ENCODE measurements around the gene STYK1.
"Not testable (repeated sequence)": the region's sequence is repeated elsewhere in the genome, so short reads cannot be mapped to it uniquely, and the experiment has no call there.

The STYK1 gene

DNA sequence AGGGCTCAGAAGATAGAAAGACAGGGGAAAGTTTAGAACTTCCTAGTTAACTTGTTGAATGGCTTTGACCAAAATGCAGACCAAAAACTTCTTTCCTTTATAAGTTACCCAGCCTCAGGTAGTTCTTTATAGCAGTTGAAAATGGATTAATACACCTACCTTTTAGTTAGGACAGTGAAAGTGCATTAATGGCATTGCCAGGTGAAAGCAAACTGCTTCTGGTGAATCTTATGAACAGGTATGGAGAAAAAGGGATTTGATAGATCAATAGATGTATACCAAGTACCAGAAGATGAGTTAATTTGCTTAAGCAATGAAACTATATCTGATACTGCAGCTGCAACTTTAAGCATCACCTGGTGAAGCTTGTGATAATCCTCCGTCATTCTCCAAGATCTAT, 14.2 kb upstream of the STYK1 start:
- DNase-seq (ENCODE audit: low read depth) = no peak

DNA sequence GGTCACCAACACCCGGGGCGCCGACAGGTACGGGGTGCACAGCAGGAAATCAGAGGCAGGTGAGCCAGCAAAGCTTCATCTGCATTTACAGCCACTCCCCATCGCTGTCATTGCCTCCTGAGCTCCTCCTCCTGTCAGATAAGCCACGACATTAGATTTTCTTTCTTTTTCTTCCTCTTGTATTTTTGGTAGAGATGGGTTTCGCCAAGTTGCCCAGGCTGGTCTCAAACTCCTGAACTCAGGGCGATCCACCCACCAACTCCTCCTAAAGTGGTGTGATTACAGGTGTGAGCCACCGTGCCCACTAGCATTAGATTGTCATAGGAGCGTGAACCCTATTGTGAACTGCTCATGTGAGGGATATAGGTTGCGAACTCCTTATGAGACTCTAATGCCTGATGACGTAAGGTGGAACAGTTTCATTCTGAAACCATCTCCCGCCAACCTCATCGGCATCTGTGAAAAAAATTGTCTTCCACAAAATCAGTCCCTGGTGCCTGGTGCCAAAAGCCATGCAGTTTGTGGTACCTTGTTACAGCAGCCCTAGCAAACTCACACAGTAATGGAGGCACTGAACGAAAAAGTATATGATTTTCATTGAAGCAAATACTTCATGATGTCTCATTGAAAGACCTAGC, 1.5 kb downstream of the STYK1 start:
- no peak for DNase-seq (ENCODE audit: low read depth)

DNA sequence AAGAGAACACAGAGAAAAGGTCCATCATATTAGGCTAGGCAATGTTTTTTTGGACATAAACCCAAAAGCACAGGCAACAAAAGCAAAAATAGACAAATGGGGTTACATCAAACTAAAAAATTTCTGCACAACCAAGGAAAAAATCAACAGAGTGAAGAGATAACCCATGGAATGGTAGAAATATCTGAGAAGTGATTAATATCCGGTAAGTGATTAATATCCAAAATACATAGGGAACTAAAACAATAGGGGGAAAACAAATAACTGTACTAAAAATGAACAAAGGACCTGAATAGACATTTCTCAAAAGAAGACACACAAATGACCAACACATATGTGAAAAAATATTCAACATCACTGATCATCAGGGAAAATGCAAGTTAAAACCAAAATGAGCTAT, 4.3 kb downstream of the STYK1 start:
- no peak for DNase-seq (ENCODE audit: low read depth)

DNA sequence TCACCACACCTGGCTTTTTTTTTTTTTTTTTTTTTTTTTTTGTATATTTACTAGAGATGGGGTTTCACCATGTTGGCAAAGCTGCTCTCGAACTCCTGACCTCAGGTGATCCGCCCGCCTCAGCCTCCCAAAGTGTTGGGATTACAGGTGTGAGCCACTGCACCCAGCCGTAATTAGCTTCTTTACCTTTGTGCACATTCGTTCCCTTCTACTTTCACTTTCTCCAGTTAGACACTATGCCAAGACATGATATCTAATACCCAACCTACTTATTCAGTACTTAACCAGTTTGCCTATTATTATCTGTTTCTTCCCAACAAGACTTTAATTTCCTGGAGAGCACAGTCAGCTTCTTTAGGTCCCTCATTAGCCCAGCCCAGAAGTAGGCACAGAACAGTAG, 5.3 kb downstream of the STYK1 start:
- DNase-seq (ENCODE audit: low read depth) = no peak

DNA sequence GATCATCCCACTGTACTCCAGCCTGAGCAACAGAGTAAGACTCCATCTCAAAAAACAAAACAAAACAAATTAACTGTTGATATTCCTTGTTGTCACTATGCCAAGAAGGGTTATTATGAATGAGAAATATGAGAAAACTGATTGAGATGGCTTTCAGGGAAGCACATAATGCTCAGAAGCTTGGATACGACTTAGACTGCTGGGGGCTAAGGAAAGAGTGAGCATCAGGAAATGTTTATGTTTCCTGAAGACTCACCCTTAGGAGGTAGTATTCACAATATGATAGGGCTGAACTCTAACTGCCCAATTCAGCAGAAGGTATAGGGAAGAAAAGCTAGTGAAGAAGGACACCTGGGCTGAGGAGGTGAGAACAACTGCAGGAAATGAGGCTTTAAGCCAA, 6.3 kb downstream of the STYK1 start:
- no peak for DNase-seq (ENCODE audit: low read depth)

DNA sequence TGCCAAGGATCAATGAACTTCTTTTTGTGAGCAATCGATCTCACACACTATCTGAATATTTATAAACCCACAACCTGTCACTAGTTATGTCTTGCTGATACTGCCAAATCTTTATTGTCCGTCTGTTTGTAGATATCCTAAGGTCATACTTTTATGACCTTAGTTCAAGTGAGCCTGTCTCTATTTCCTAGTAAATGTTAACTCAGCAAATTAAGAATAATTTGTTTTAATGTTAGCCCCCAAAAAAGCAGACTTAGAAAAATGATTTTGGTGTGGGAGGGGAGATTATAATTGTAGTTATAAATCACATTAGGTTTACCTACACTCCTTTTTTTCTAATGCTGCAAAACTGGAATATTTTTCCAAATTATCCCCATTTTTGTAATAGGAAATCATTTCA, 9.4 kb downstream of the STYK1 start:
- no peak for DNase-seq (ENCODE audit: low read depth)

DNA sequence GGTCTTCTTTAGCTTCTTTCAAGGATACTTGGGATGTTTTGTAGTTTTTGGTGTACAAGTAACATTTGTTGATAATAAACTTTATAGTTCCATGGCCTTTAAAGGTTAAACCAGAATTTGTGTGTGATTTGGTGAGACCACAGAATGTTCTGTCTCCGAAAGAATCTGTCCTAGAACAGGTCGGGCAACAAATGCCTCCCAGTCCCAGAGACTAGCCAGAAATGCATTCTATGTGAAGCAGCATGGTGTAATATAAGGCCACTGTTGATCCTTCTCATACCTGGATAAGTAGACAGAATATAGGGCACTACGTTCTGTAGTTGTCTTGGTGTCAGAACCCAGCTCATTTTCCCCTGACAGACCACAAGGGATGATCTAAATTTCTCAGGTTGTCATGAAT, 10.0 kb downstream of the STYK1 start:
- no peak for DNase-seq (ENCODE audit: low read depth)

DNA sequence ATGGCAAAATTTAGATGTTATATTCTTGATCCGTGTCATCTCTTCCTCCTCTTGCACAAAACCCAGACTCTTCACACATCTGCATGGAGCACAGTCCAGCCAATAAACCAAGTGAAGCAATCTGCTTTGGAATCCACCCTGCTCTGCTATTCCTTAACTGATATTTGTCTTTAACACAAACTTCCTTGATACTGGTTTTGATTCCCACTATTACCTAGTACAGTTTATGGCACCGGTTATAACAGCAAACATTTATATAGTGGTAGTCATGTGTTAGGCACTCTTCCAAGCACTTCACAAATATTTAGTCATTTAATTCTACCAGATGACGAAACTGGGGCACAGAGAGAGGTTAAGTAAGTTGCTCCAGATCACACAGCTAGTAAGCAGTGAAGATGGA, 12.5 kb downstream of the STYK1 start:
- no peak for DNase-seq (ENCODE audit: low read depth)

DNA sequence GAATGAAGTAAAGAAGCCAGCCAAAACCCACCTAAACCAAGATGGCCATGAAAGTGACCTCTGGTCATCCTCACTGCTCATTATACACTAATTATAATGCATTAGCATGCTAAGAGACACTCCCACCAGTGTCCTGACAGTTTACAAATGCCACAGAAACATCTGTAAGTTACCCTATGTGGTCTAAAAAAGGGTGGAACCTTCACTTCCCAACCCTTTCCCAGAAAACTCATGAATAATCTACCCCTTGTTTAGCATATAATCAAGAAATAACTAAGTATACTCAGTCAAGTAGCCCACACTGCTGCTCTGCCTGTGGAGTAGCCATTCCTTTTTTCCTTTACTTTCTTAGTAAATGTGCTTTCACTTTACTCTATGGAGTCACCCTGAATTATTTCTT, 19.8 kb downstream of the STYK1 start:
- no peak for DNase-seq (ENCODE audit: low read depth)

DNA sequence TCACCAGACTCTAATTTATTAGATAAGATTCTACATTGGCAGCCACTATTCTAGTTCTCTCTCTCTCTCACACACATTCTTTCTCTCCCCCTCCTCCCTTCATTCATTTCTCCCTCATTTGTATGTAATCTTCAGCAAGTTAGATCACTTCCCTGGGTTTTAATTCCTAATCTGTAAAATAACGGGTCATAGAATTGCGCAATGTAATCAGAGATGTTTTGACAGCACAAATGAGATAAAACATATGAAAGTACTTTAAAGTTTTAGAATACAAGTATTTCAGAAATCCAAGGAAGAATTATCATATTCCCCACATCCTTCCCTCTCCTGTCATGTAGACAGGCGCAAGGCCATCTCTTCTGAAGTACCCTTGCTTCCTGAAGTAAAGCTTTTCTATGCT, 21.7 kb downstream of the STYK1 start:
- DNase-seq (ENCODE audit: low read depth) = no peak

DNA sequence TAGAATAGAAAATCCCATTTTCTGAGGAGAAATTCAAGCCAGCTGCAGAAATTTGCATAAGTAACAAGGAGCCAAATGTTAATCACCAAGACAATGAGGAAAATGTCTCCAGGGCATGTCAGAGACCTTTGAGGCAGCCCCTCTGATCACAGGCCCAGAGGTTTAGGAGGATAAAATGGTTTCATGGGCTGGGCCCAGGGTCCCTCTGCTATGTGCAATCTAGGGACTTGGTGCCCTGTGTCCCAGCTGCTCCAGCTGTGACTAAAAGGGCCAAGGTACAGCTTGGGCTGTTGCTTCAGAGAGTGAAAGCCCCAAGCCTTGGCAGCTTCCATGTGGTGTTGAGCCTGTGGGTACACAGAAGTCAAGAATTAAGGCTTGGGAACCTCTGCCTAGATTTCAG, 27.3 kb downstream of the STYK1 start:
- DNase-seq (ENCODE audit: low read depth) = not testable (repeated sequence)

DNA sequence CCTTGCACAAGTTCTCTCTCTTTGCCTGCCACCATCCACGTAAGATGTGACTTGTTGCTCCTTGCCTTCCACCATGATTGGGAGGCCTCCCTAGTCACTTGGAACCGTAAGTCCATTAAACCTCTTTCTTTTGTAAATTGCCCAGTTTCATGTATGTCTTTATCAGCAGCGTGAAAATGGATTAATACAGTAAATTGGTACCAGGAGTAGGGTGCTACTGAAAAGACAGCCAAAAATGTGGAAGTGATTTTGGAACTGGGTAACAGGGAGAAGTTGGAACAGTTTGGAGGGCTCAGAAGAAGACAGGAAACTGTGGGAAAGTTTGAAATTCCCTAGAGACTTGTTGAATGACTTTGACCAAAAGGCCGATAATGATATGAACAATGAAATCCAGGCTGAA, 27.9 kb downstream of the STYK1 start:
- DNase-seq (ENCODE audit: low read depth) = no peak

DNA sequence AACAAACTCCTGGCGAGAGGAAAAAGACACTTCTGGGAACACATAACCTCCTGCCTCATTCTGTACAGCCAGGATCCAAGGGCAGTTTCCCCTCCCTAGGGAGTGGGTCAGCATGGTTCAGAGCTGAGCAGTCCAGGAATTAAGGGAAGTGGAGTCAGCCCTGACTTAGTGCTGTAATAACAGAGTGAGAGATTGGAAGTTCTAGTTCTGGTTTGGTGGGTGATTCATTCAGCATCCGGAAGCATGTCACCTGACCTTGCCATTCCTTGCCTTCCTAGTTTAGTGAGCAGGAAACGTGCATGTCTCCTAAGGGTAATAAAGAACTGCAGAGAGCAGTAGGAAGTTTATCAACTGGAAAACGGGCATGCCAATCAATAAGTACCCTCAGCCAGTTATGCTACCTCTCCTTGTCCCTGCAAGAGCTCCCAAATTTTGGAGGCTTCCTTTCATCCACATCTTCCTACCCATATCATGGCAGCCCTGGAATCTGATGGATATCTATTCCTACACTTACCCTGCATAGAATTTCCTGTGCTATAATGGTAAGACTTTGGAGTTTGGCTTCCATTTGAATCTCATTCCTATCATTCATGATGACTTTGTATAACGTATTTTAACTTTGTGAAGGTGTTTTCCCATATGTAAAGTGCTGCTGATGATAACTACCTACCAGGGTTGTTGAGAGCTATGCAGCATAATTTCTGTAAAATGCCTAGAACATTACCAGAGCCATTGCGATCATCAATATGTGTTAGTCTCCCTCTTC, 31.9 kb downstream of the STYK1 start:
- no peak for DNase-seq (ENCODE audit: low read depth)

DNA sequence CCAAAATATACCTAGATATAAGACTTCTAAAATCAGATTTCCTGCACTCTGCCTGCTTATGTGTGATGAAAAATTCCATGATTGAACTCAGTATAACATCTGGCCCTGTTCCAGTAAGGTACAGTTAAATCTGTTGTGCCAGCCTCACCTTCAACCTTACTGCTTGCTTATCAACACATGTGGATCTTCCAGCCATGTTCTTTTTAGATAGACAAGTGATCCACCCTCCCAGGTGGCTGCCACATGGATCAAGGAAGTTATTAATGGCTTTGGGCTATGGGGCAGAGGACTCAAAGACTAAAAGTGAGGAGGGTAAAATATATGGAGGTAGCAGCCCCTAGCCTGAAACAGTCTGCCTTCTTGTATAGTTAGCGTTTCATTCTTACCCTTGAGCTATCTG, 35.1 kb downstream of the STYK1 start:
- DNase-seq (ENCODE audit: low read depth) = no peak

DNA sequence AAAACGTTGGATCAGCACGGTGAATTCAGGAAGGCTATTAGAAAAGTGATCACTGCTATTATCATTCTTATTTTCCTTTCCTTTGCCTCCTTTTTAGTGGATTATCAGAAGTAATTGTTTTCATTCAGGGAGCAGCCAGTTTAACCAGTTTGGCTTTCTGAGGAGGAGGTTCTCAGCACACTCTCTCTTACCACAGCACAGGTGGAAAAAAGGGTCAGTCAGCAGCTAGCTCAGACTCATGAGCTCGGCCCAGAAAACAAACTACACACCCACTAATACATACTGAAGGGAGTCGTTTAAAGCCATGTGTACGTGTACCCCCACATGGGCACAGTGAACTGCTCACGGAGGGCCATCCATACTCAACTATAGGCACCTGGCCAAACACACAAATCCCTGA, 37.2 kb downstream of the STYK1 start:
- DNase-seq (ENCODE audit: low read depth) = no peak

DNA sequence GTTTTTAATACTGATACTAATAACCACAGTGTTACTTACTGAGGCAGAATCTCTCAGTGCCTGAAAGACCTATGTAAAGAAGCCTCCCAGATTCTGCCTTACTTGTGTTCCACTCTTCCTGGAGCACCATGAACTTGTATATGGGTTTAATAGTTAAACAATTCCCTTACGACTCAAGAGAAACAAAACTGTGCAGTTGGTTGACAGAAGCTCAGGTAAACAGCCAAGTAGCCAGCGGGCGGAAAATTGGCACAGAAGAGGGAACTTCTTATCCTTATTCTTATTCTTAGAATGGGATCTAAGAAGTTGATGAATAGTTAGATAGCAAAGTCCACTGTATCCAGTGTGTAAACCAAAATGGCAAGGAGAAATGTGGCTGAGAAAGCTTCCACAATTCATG, 37.7 kb downstream of the STYK1 start:
- no peak for DNase-seq (ENCODE audit: low read depth)

DNA sequence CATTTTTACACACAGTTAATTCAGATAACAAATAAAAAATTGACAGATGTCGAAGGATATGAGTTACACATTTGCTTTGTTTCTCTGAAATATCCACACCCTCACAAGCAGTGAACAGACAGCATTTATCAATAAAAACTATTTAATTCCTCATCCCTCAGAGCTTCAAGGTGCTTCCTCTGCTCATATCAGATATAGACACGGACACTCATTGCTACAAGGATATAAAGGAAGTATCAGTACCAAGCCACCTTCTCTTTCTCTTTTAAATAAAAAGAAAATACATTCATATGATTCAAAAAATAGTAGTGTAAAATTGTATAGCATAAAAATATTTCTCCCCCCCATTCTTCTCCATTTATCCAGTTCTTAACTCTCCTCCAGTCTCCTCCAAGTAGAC, 38.5 kb downstream of the STYK1 start:
- DNase-seq (ENCODE audit: low read depth) = no peak

DNA sequence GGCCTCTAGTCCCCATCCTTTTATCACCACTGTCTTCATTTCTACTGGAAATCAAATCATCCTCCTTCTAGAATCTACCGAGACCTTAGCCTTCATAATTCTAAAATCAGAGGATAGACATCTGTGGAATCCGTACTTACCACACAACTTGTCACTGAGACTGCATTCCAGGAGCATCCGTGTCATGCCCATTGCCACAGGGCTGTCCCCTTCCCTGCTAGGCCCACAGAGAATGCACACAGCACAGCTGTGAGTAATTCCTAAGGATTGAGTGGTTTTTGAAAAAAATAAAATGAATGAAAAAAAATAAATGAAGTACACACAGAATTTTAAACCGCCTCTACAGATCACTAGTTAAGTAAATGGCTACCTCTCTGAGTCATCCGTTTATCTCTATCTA, 39.4 kb downstream of the STYK1 start:
- no peak for DNase-seq (ENCODE audit: low read depth)

DNA sequence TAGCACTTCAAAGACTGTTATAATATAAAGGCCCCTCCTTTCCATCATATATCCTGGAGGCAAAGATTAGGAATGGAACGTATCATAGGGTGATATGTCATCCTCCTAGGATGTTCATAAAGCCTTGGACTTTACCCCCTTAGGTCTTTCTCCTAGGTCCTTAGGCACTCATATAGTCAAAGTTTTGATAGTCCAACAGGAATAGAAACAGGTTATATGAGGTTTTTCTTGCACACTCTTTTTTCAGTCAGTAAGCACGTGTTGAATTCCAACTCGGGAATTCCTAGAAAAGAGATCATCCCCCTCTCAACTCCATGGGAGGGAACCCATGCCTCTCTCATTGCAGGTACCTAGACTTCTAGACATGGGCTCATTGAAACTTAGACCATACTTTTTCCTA, 40.3 kb downstream of the STYK1 start:
- DNase-seq (ENCODE audit: low read depth) = no peak

DNA sequence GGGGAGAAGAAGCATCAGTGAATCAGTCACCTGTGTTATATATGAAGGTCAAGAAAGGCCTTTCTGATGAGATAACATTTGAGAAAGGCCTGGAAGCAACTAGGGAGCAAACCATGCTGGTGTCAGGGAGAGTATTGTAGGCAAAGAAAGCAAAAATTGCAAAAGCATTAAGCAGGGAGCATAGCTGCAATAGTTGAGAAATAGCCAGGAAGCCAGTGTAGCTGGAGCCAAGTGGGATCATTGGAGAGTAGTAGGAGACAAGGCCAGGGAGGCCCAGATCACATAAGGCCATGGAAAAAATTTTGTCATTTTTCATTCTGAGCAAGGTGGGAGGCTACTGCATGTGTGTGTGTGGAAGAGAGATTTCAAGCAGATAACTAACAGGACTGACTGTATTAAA, 41.6 kb downstream of the STYK1 start:
- DNase-seq (ENCODE audit: low read depth) = no peak

DNA sequence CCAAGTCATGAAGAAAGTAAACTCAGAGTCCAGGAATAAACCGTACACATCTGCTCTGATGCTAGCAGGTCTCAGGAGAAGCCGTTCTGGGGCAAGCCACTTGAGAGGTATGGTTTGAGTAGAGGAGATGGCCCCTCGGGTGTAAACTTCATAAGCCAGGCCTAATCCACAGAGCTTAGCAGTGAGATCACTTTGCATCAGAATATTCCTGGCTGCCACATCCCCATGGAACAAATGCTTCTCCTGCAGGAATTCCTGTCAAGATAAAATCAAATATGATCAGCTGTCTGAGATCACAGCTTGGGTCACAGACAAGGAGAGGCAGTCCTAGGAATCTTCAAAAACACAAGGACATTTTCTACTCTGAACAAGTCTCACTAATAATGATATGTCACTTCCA, 49.2 kb downstream of the STYK1 start:
- no peak for DNase-seq (ENCODE audit: low read depth)

DNA sequence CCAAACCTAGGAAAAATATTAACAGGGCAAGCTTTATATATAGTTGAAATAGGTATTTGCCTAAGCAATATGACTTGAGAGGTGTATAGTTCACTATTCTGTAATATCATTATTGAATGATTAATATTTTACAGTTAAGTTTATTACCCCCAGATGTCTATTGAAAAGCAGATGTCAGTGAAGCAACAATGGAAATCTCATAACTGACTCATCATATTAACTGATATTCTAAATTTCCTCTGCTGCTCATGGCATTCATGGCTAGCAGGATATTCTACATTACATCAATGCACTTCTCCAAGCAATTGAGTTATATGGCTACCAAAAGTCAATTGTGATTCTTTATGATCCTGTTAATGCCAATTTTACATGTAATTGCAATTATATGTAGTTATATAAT, 50.7 kb downstream of the STYK1 start:
- DNase-seq (ENCODE audit: low read depth) = no peak

DNA sequence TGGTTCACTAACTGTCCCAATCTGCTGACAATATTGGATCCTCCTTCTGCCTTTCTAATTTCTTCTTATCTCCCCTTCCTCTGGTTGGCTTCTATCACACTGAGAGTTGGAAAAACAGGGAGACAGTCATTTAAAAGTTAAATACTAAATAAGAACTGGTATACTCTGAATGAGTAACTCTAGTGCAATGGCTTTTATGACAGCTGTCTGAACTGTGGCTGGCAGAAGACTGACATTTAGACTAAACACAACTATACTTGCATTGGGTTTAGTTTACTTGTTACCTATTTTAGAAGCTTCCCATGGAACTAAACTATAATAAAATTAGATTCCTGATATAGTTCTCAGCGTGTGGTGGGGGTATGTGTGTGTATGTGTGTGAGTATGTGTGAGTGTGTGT, 52.6 kb downstream of the STYK1 start:
- no peak for DNase-seq (ENCODE audit: low read depth)

DNA sequence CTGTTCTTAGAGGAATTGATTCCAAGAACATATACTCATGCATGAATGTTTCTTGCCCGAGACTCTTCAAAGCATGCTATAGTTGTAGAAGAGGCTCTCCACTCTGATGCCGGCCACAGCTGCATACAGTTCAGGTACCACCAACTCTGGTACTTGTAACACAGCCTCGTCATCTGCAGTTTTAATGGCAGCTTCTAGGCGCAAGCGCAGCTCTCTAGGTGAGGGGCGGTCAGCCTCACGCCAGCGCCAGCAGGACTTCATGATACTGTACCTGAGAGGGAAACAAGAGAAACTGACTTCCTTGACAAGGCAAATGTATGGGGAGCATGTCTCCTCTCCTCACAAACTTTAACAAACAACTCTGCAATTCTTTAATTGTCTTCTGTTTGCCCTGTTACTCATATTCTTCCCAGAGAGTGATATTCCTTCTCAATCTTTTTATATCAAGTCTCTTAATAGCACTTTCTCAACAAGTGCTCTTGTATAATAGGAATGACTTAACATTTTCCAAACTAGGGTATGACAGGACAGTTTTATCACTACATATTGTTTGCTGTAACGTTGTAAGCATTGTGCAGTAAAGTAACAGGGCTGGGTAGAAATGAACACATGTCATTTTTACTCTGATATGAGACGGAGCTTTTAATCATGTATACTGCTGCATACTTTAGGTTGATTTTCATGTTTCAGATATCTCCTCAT, 53.6 kb downstream of the STYK1 start:
- no peak for DNase-seq (ENCODE audit: low read depth)

All from stimulated activated CD8-positive, alpha-beta memory T cell treated with anti-CD3 and anti-CD28 coated beads, Interleukin-4, amount 100 ng/mL, for 24 hours (primary cell).